K562 (cell line): ENCODE results near the gene ADCY4. TPM values are rescaled to one million over a fixed set of nuclear protein-coding genes. Genes with fewer than 3 reads are reported as not detected.

ENCODE experiments used
- ATAC-seq: fragments of 200-7000 bp; cut with Tn5 transposase; 3 replicates; pipeline ENCODE4 v1.9.1; 2020; ENCODE audit warnings: moderate library complexity
- BruUV-seq: library from RNA; stranded (reverse); fragments of 400-500 nt; replicated peaks from 2 replicates; lab custom pipeline; 2021; lab: Mats Ljungman, UMichigan
- CTCF ChIA-PET: fragments of 300-600 bp; formaldehyde crosslinking; extraction: SDS; loops from one replicate; lab custom pipeline; 2021; ENCODE audit warnings: low intra/inter-chr PET ratio; lab: Yijun Ruan, JAX
- POLR2A ChIA-PET: fragments of 300-600, 350-650 bp; sonication (Branson Sonifier 250); formaldehyde crosslinking; extraction: SDS; loops from one replicate; lab custom pipeline; 2021; ENCODE audit warnings: antibody characterized with exemption, inconsistent platforms; lab: Yijun Ruan, JAX
- DNase-seq, 4 experiments: peaks; one replicate each; pipeline versions ENCODE4 v3.0.0 to v3.0.0-alpha.2; 2011 to 2018; ENCODE audit warnings: low spot score in 3 of 4, mixed read lengths in 3 of 4; ENCODE audit errors: extremely low read depth in 1 of 4
- FAIRE-seq: peaks from 2 replicates; lab custom pipeline; 2011; peaks lifted over from hg19 to GRCh38; lab: Jason Lieb, UNC
- H2AFZ ChIP-seq: 2 replicates; pipeline ENCODE4 v1.6.0; 2011; ENCODE audit warnings: low read depth, low read length, control low read depth, inconsistent platforms
- H3K27ac ChIP-seq: fragments of 200-600 bp; 3 replicates; pipeline ENCODE4 v1.8.0; 2011; ENCODE audit warnings: low read depth, mild to moderate bottlenecking, control low read depth, inconsistent platforms, low read length, moderate library complexity, mixed read lengths; ENCODE audit errors: extremely low read depth
- H3K27me3 ChIP-seq, 2 experiments: fragments of 300-600 bp in 1 of 2; 2 replicates in 1 of 2; 3 replicates in 1 of 2; pipeline versions ENCODE4 v1.6.0 to v1.8.0; 2011; ENCODE audit warnings: inconsistent platforms in 2 of 2, low read length in 2 of 2, mild to moderate bottlenecking in 1 of 2, mixed read lengths in 1 of 2, moderate library complexity in 1 of 2; ENCODE audit not compliant: control insufficient read depth in 2 of 2, insufficient read depth in 2 of 2
- H3K36me3 ChIP-seq: fragments of 300-600 bp; 3 replicates; pipeline ENCODE4 v1.8.0; 2011; ENCODE audit warnings: mild to moderate bottlenecking, low read length, inconsistent platforms; ENCODE audit not compliant: control insufficient read depth, insufficient read depth
- H3K4me1 ChIP-seq, 2 experiments: fragments of 200-600 bp in 1 of 2; replicated peaks in 1 of 2; 2 replicates in 1 of 2; 3 replicates in 1 of 2; pipeline versions ENCODE4 v1.5.1 to v1.8.0; 2011; ENCODE audit warnings: inconsistent platforms in 2 of 2, low read length in 2 of 2, mild to moderate bottlenecking in 1 of 2, mixed read lengths in 1 of 2, moderate library complexity in 1 of 2; ENCODE audit not compliant: control insufficient read depth in 2 of 2, insufficient read depth in 2 of 2
- H3K4me2 ChIP-seq: 2 replicates; pipeline ENCODE4 v1.6.1; 2011; ENCODE audit warnings: low read length, control low read depth, inconsistent platforms, mixed read lengths; ENCODE audit not compliant: insufficient read depth
- H3K4me3 ChIP-seq: fragments of 200-600 bp; sonication (generic), shearing (Covaris generic); 2 replicates; pipeline ENCODE4 v1.5.1; 2016; ENCODE audit warnings: control low read depth, inconsistent platforms
- H3K79me2 ChIP-seq: fragments of 200-600 bp; 3 replicates; pipeline ENCODE4 v1.8.0; 2011; ENCODE audit warnings: low read length, inconsistent platforms; ENCODE audit not compliant: control insufficient read depth, insufficient read depth
- H3K9ac ChIP-seq, 2 experiments: 2 replicates each; pipeline versions ENCODE4 v1.6.0 to v1.6.1; 2011; ENCODE audit warnings: low read depth in 2 of 2, low read length in 2 of 2, control low read depth in 1 of 2, inconsistent platforms in 1 of 2, mild to moderate bottlenecking in 1 of 2, mixed read lengths in 1 of 2; ENCODE audit not compliant: insufficient read depth in 1 of 2
- H3K9me1 ChIP-seq: one replicate; pipeline ENCODE4 v1.6.0; 2011; ENCODE audit warnings: inconsistent platforms, mild to moderate bottlenecking, low read length, moderate library complexity; ENCODE audit not compliant: control insufficient read depth, insufficient read depth
- H3K9me3 ChIP-seq: replicated peaks from 2 replicates; pipeline ENCODE4 v1.5.1; 2011; ENCODE audit warnings: low read depth, low read length, inconsistent platforms; ENCODE audit not compliant: control insufficient read depth, insufficient read depth
- H4K20me1 ChIP-seq: replicated peaks from 2 replicates; pipeline ENCODE4 v1.6.1; 2011; ENCODE audit warnings: low read length, inconsistent platforms, mixed read lengths; ENCODE audit not compliant: control insufficient read depth, insufficient read depth
- MCM5 ChIP-seq: fragments of 450-650 bp; IDR thresholded peaks from 2 replicates; pipeline ENCODE4 v1.6.1; 2016; ENCODE audit warnings: low read depth
- MYBL2 ChIP-seq, 2 experiments: fragments of 450-650 bp in 1 of 2; sonication (generic) in 1 of 2; formaldehyde crosslinking in 1 of 2; IDR thresholded peaks; 2 replicates each; pipeline versions ENCODE4 v1.6.1 to v1.8.1; 2017 to 2022; ENCODE audit warnings: borderline replicate concordance in 1 of 2, inconsistent platforms in 1 of 2, low read depth in 1 of 2, mild to moderate bottlenecking in 1 of 2, missing genetic modification reagents in 1 of 2, moderate library complexity in 1 of 2
- PRDM10 ChIP-seq: fragments of 450-650 bp; IDR thresholded peaks from 2 replicates; pipeline ENCODE4 v1.6.1; 2018; ENCODE audit not compliant: partially characterized antibody
- ZNF239 ChIP-seq: fragments of 250-450 bp; sonication (Bioruptor Pico); IDR thresholded peaks from 2 replicates; pipeline ENCODE4 v1.4.0; 2020; ENCODE audit warnings: mild to moderate bottlenecking
- ZNF589 ChIP-seq: fragments of 200-800 bp; sonication (Bioruptor generic); IDR thresholded peaks from 2 replicates; pipeline ENCODE4 v1.6.1; 2016; ENCODE audit warnings: low read depth, missing genetic modification characterization, missing compliant biosample characterization
- WGBS: fragments of 100-300 bp; shearing (Covaris generic); methylation state at CpG from one replicate; pipeline ENCODE4 v1.1.6; 2016; ENCODE audit warnings: low coverage, mixed read lengths; ENCODE audit not compliant: insufficient coverage; ENCODE audit errors: missing lambda C conversion rate; 5-methylcytosine and 5-hydroxymethylcytosine counted together
- in situ Hi-C: fragments of 300-500 bp; cut with MboI; formaldehyde crosslinking; loops from 4 replicates; pipeline ENCODE4 v1.15.0; 2018; ENCODE audit warnings: inconsistent platforms, mixed read lengths
- intact Hi-C: fragments of 100-400 bp; cut with micrococcal nuclease; formaldehyde crosslinking; loops from 2 replicates; pipeline ENCODE4 v1.14.2; 2022
- polyA plus RNA-seq, 8 experiments: library from polyadenylated mRNA; depleted of rRNA in 4 of 8; stranded (reverse) in 5 of 8; unstranded in 3 of 8; fragments of >200 nt; fragmentation: Nextera tagmentation in 2 of 8; fragmentation: Illumina TruSeq in 1 of 8; extraction: Ambion mirVana in 2 of 8; extraction: Trizol in 1 of 8; gene quantifications; 2 replicates each; pipeline versions ENCODE4 v1.2.1 to v1.2.3, GENCODE V29; 2011 to 2014; ENCODE audit warnings: inconsistent platforms in 1 of 8, missing spikeins in 1 of 8
- total RNA-seq, 7 experiments: library from RNA; depleted of rRNA in 6 of 7; stranded (reverse); fragments of >200 nt in 6 of 7; fragmentation: Illumina TruSeq in 2 of 7; extraction: Trizol in 2 of 7; gene quantifications; 2 replicates each; pipeline versions ENCODE4 v1.2.1 to v1.2.3, GENCODE V29; 2011 to 2021; ENCODE audit warnings: low replicate concordance in 1 of 7
- TF ChIP-seq, protein P1 (sequence below): IDR thresholded peaks from 2 replicates; pipeline ENCODE4 v1.6.1; 2011; ENCODE audit not compliant: insufficient read length; ENCODE audit errors: extremely low read depth
- TF ChIP-seq, protein P2 (sequence below): fragments of 200-400 bp; formaldehyde crosslinking; IDR thresholded peaks from 2 replicates; pipeline ENCODE4 v1.6.1; 2017; ENCODE audit warnings: mild to moderate bottlenecking, low read depth, low read length, moderate library complexity

The ADCY4 gene
- total and polyA plus RNA-seq, 9 of the 15 experiments (the other 6 are each of a cell fraction or from before 2014, with no cell fraction given): 0.04 to 0.31 (median 0.15) TPM; not detected in 2

DNA sequence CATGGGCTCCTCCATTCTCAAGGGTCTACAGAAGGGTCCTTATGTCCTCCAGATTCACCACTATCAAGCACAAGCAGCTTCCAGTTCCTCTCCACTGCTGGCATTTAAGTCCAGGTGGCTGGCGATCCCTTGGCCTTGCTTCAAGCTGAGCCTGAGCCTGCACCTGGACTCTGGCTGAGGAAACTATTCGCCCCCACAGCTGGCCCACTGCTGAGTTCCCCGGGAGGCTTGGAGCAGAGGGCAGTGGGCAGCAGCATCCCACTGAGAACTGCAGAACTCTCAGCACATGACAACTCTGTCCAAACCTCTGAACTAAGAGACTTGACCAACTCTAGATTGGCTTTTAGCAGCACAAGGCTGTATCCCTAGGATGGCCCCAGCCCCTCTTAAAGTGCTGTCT, 52.1 kb downstream of the ADCY4 start:
- Histone ChIP-seq H3K27me3 (no peaks in the 10 kb centered on the region), H3K4me2 (no peak overlapping the region), H3K9ac (no peak overlapping the region), H3K4me1 (peaks cover 0 to 3% of the 10 kb centered on the region in 2 experiments; a peak in 2 of 5 replicates), H3K79me2 (no peaks in the 10 kb centered on the region), H3K4me3 (no peak overlapping the region), H4K20me1 (no peaks in the 10 kb centered on the region), H3K9me3 (no peaks in the 10 kb centered on the region), H2AFZ (no peak overlapping the region), H3K36me3 (no peaks in the 10 kb centered on the region), H3K9me1 (no peaks in the 10 kb centered on the region), H3K27ac (no peak overlapping the region)
- CTCF ChIA-PET: no interaction called here
- no TSS peak for BruUV-seq
- DNase-seq (no peak), FAIRE-seq (no peak), ATAC-seq (no peak)
- in situ Hi-C loops: no loop called here
- POLR2A ChIA-PET: interaction anchor here (1.7 kb wide), 1 partner anchor 10 kb away, joined by 5 read pairs; no protein-coding TSS in a partner anchor
- 31% methylated on average over 2 of the region's 3 CpGs for WGBS
- no peak for TF ChIP-seq MCM5
- no peak for TF ChIP-seq PRDM10
- TF ChIP-seq ZNF239 (CRISPR knock-in tag): no peak
- TF ChIP-seq, protein P1, sequence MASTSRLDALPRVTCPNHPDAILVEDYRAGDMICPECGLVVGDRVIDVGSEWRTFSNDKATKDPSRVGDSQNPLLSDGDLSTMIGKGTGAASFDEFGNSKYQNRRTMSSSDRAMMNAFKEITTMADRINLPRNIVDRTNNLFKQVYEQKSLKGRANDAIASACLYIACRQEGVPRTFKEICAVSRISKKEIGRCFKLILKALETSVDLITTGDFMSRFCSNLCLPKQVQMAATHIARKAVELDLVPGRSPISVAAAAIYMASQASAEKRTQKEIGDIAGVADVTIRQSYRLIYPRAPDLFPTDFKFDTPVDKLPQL: no peak
- no peak for TF ChIP-seq ZNF589 (CRISPR knock-in tag)
- TF ChIP-seq MYBL2 (IDR thresholded peaks at IDR 0.05; ENCODE audit: low read depth): no peak
- no peak for TF ChIP-seq MYBL2 (CRISPR knock-in tag; IDR thresholded peaks at IDR 0.05; ENCODE audit: borderline replicate concordance)
- TF ChIP-seq, protein P2, sequence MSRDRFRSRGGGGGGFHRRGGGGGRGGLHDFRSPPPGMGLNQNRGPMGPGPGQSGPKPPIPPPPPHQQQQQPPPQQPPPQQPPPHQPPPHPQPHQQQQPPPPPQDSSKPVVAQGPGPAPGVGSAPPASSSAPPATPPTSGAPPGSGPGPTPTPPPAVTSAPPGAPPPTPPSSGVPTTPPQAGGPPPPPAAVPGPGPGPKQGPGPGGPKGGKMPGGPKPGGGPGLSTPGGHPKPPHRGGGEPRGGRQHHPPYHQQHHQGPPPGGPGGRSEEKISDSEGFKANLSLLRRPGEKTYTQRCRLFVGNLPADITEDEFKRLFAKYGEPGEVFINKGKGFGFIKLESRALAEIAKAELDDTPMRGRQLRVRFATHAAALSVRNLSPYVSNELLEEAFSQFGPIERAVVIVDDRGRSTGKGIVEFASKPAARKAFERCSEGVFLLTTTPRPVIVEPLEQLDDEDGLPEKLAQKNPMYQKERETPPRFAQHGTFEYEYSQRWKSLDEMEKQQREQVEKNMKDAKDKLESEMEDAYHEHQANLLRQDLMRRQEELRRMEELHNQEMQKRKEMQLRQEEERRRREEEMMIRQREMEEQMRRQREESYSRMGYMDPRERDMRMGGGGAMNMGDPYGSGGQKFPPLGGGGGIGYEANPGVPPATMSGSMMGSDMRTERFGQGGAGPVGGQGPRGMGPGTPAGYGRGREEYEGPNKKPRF: no peak
- intact Hi-C loops: no loop called here
